Measurements from ENCODE around the gene JAGN1.
A peak's percentile ranks its signal among the peaks of the same experiment; 100 is the strongest.
"Not testable (repeated sequence)": the region's sequence is repeated elsewhere in the genome, so short reads cannot be mapped to it uniquely, and the experiment has no call there.

Gene JAGN1

DNA sequence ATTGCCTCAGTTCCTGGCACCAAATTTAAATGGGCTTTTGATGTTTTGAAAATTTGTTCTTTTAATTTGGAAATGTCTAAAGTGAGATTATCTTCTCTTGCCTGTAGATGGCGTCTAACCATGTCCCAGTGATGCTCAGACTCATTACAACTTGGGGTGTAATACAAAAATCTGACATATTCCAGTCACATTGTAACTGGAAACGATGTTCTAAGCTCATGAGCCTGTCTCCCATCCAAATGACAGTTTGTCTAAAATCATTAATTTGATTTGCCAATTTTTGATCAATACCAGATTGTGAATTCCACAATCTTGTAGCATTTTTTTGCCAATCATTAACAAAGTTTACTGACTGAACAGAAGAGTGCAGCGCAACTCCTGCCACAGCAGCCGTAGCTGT lies 41.5 kb upstream of the JAGN1 start:
- TF ChIP-seq, protein P1, sequence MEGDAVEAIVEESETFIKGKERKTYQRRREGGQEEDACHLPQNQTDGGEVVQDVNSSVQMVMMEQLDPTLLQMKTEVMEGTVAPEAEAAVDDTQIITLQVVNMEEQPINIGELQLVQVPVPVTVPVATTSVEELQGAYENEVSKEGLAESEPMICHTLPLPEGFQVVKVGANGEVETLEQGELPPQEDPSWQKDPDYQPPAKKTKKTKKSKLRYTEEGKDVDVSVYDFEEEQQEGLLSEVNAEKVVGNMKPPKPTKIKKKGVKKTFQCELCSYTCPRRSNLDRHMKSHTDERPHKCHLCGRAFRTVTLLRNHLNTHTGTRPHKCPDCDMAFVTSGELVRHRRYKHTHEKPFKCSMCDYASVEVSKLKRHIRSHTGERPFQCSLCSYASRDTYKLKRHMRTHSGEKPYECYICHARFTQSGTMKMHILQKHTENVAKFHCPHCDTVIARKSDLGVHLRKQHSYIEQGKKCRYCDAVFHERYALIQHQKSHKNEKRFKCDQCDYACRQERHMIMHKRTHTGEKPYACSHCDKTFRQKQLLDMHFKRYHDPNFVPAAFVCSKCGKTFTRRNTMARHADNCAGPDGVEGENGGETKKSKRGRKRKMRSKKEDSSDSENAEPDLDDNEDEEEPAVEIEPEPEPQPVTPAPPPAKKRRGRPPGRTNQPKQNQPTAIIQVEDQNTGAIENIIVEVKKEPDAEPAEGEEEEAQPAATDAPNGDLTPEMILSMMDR (IDR thresholded peaks at IDR 0.05): peak; percentile 47 to 51
- not testable (repeated sequence) for DNase-seq, H3K4me1 ChIP-seq, H3K4me3 ChIP-seq, H3K27me3 ChIP-seq, H3K36me3 ChIP-seq, H3K9me3 ChIP-seq, H3K27ac ChIP-seq
- intact Hi-C loops (cut with DNase I; ENCODE audit: low total_unique reads): loop anchor here (10.0 kb wide), 1 partner anchor 96 kb away; no protein-coding TSS in a partner anchor

DNA sequence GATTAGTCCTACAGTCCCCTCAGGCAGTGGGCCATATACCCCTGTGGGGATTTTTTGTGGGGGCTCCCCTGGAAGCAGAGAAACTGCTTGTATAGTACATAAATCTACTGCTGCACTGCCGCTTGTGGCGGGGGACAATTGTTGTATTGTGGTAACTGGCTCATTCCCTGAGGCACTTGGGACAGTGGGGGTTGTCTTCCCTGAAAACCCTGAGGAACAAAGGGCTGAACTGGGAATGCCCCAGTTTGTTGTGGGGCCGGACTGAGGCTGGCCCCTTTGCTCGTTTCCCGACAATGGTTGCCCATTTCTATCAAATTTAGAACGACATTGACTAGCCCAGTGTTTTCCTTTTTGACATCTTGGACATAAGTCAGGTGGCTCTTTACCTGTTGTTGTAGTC lies 39.0 kb upstream of the JAGN1 start:
- not testable (repeated sequence) for H3K9me3 ChIP-seq, H3K27ac ChIP-seq, H3K4me3 ChIP-seq, H3K4me1 ChIP-seq, H3K27me3 ChIP-seq, H3K36me3 ChIP-seq, DNase-seq
- intact Hi-C loops (cut with DNase I; ENCODE audit: low total_unique reads): loop anchor here (5.0 kb wide), 1 partner anchor 61 kb away; no protein-coding TSS in a partner anchor

DNA sequence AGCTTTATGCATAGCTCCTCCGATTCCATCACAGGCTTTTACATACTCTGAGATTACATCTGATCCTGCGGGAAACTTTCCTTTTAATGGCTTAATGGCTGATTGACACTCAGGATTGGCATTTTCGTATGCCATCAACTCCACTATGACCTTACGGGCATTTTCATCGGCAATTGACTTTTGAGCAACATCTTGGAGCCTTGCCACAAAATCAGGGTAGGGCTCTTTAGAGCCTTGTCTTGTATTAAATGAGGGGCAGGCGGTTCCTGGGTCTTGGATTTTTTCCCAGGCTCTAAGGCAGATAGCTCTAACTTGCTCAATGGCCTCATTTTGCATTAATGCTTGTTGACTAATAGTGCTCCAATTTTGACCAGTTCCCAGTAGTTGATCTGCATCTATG lies 38.5 kb upstream of the JAGN1 start:
- not testable (repeated sequence) for H3K27ac ChIP-seq, H3K9me3 ChIP-seq, H3K4me3 ChIP-seq, H3K36me3 ChIP-seq, H3K4me1 ChIP-seq, H3K27me3 ChIP-seq, DNase-seq
- intact Hi-C loops (cut with DNase I; ENCODE audit: low total_unique reads): loop anchor here (5.0 kb wide), 1 partner anchor 60 kb away; no protein-coding TSS in a partner anchor

DNA sequence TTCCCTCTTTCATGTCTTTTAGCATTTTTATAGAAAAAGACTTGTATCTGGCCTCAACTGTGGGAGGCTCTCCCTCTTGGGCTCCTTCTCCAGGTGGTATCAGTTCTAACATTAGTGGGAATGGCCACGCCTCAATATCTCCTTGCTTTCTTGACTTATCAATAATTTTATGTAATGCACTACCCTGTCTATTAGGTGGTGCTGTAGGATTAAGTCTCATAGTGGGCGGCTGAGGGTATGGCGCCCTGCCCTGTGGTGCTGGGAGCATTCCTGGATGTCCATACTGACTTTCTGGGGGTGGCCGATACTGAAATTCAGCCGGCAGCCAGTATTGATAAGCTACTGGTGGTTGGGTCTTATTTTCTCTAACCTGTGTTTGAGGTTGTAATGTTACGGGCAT lies 37.9 kb upstream of the JAGN1 start:
- Histone ChIP-seq H3K36me3 (no peaks in the 10 kb centered on the region), H3K4me3 (no peak overlapping the region), H3K27ac (no peak overlapping the region), H3K27me3 (no peaks in the 10 kb centered on the region), H3K4me1 (no peaks in the 10 kb centered on the region), H3K9me3 (no peaks in the 10 kb centered on the region)
- TF ChIP-seq, protein P1 (IDR thresholded peaks at IDR 0.05): no peak
- intact Hi-C loops (cut with DNase I; ENCODE audit: low total_unique reads): loop anchor here (5.0 kb wide), 1 partner anchor 60 kb away; no protein-coding TSS in a partner anchor
- no peak for DNase-seq

DNA sequence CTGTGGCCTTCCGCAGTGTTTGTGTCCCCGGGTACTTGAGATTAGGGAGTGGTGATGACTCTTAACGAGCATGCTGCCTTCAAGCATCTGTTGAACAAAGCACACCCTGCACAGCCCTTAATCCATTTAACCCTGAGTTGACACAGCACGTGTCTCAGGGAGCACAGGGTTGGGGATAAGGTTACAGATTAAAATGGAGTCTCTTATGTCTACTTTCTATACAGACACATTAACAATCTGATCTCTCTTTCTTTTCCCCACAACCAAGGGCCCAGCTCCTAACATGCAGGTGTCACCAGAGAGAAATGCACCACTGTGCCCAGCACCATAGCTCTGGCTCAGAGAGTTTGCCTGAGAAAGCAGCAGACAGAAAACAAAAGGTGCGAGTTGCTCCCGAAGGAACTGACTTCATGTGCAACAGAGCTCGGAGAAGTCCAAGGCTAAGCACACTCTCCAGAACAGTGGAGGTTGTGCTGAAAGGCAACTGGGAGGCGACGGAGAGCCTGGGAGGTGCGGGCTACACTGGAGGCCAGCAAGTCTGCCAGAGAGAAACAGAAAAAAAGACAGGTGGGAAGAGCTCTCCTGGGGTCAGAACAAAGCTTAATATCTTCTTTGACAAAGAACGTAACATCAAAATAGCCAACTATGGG lies 36.0 kb upstream of the JAGN1 start:
- not testable (repeated sequence) for H3K36me3 ChIP-seq, H3K4me1 ChIP-seq, H3K4me3 ChIP-seq, H3K27me3 ChIP-seq, H3K9me3 ChIP-seq, DNase-seq, H3K27ac ChIP-seq
- intact Hi-C loops (cut with DNase I; ENCODE audit: low total_unique reads): loop anchor here (5.0 kb wide), 1 partner anchor 58 kb away; no protein-coding TSS in a partner anchor

DNA sequence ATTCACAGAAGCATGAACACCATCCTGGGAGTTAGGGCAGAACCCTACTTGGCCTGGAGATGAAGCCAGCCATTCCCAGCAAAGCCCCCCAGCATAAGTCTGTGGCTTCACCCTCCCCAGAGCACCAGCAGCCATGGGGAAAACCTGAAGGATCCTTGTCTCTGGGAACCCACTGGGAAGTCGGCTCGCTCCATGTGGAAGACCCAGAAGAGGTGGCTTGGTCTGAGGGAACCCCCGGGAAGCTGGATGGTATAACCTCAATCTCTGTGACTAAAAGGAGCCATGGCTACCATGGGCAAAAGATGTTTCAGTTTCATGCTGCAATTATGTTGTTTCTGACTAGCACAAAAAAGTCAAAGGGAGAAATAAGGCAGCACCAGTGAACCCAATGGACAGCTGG lies 34.8 kb upstream of the JAGN1 start:
- TF ChIP-seq, protein P1 (IDR thresholded peaks at IDR 0.05): no peak
- H3K9me3 ChIP-seq: no peaks in the 10 kb centered on the region
- intact Hi-C loops (cut with DNase I; ENCODE audit: low total_unique reads): no loop called here
- H3K4me3 ChIP-seq: no peak overlapping the region
- no peaks in the 10 kb centered on the region for H3K27me3 ChIP-seq
- no peaks in the 10 kb centered on the region for H3K4me1 ChIP-seq
- DNase-seq: no peak
- H3K36me3 ChIP-seq: no peaks in the 10 kb centered on the region
- no peak overlapping the region for H3K27ac ChIP-seq

DNA sequence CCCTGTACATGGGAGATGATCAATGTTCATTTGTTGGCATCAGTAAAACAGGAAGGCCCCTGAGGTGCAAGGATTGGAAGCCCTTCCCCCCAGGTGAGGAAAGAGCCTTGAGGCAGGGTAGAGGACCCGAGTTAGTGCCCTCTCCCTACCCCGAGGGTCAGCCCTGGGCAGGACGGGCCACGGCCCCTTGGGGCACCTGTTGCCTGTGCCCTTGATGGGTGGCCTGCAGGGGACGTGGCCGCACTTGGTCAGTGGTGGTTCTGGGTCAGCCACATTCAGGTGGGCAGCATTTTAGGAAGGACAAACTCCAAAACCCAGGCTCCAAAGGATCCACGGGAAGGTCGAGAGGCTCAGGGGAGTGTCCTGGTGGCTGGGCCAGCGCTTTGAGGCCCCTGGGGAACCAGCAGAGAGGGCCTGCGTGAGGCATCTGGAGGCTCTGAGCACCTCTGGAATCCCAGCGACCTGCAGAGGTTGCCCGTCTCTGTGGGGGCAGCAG lies 30.8 kb upstream of the JAGN1 start:
- TF ChIP-seq, protein P1 (IDR thresholded peaks at IDR 0.05): no peak
- intact Hi-C loops (cut with DNase I; ENCODE audit: low total_unique reads): loop anchor here (5.0 kb wide), 1 partner anchor 58 kb away; the partner anchor contains the start of gene IL17RC
- no peaks in the 10 kb centered on the region for H3K27me3 ChIP-seq
- peaks cover 0 to 24% (median 14%) of the 10 kb centered on the region in 4 donors for H3K4me1 ChIP-seq
- no peaks in the 10 kb centered on the region for H3K9me3 ChIP-seq
- H3K27ac ChIP-seq: no peak overlapping the region
- no peak overlapping the region for H3K4me3 ChIP-seq
- no peaks in the 10 kb centered on the region for H3K36me3 ChIP-seq
- DNase-seq: no peak
